ENCODE data around the gene HTT-AS. TPM values are rescaled to one million over a fixed set of nuclear protein-coding genes. Genes with fewer than 3 reads are reported as not detected.

The HTT-AS gene
- total RNA-seq, 1 experiment from 2014 or later: not detected

GRCh38 chr4:3111461-3111860, 37.1 kb upstream of the HTT-AS start:
- Mint-ChIP-seq H3K4me1 (ENCODE audit: low read depth, unreplicated experiment) (no peaks in the 10 kb centered on the region), H3K4me3 (ENCODE audit: low read depth, unreplicated experiment) (no peak overlapping the region), H3K36me3 (ENCODE audit: insufficient read depth, unreplicated experiment) (no peaks in the 10 kb centered on the region), H3K9me3 (ENCODE audit: low read depth, unreplicated experiment) (no peaks in the 10 kb centered on the region), H3K27me3 (ENCODE audit: unreplicated experiment) (no peaks in the 10 kb centered on the region), H3K27ac (ENCODE audit: unreplicated experiment) (no peak overlapping the region)
- CTCF ChIA-PET: no interaction called here
- intact Hi-C loops (cut with micrococcal nuclease; ENCODE audit: unreplicated experiment): no loop called here
- DNase-seq: no peak
- no TSS peak for BruUV-seq (replicated peaks)
- no peak for TF ChIP-seq CTCF (IDR thresholded peaks at IDR 0.05; ENCODE audit: unreplicated experiment)

- Mint-ChIP-seq H3K27me3 (ENCODE audit: unreplicated experiment) (no peaks in the 10 kb centered on the region), H3K4me1 (ENCODE audit: low read depth, unreplicated experiment) (no peaks in the 10 kb centered on the region), H3K36me3 (ENCODE audit: insufficient read depth, unreplicated experiment) (no peaks in the 10 kb centered on the region), H3K27ac (ENCODE audit: unreplicated experiment) (no peak overlapping the region), H3K9me3 (ENCODE audit: low read depth, unreplicated experiment) (no peaks in the 10 kb centered on the region), H3K4me3 (ENCODE audit: low read depth, unreplicated experiment) (no peak overlapping the region)
- intact Hi-C loops (cut with micrococcal nuclease; ENCODE audit: unreplicated experiment): no loop called here
- no peak for TF ChIP-seq CTCF (IDR thresholded peaks at IDR 0.05; ENCODE audit: unreplicated experiment)
- no peak for DNase-seq
- CTCF ChIA-PET: no interaction called here
- BruUV-seq (replicated peaks): no TSS peak
Observed at GRCh38 chr4:3108211-3108610, 33.9 kb upstream of the HTT-AS start.

- Mint-ChIP-seq H3K4me1 (ENCODE audit: low read depth, unreplicated experiment) (no peaks in the 10 kb centered on the region), H3K36me3 (ENCODE audit: insufficient read depth, unreplicated experiment) (no peaks in the 10 kb centered on the region), H3K27me3 (ENCODE audit: unreplicated experiment) (no peaks in the 10 kb centered on the region), H3K9me3 (ENCODE audit: low read depth, unreplicated experiment) (no peaks in the 10 kb centered on the region), H3K27ac (ENCODE audit: unreplicated experiment) (no peak overlapping the region), H3K4me3 (ENCODE audit: low read depth, unreplicated experiment) (no peak overlapping the region)
- BruUV-seq (replicated peaks): no TSS peak
- TF ChIP-seq CTCF (IDR thresholded peaks at IDR 0.05; ENCODE audit: unreplicated experiment): no peak
- intact Hi-C loops (cut with micrococcal nuclease; ENCODE audit: unreplicated experiment): loop anchor here (2.0 kb wide), 1 partner anchor 29 kb away; no protein-coding TSS in a partner anchor
- no peak for DNase-seq
- CTCF ChIA-PET: no interaction called here
Observed at GRCh38 chr4:3107691-3108121, 33.4 kb upstream of the HTT-AS start.

- Mint-ChIP-seq H3K27me3 (ENCODE audit: unreplicated experiment) (no peaks in the 10 kb centered on the region), H3K4me1 (ENCODE audit: low read depth, unreplicated experiment) (no peaks in the 10 kb centered on the region), H3K4me3 (ENCODE audit: low read depth, unreplicated experiment) (no peak overlapping the region), H3K9me3 (ENCODE audit: low read depth, unreplicated experiment) (no peaks in the 10 kb centered on the region), H3K27ac (ENCODE audit: unreplicated experiment) (no peak overlapping the region), H3K36me3 (ENCODE audit: insufficient read depth, unreplicated experiment) (no peaks in the 10 kb centered on the region)
- CTCF ChIA-PET: interaction anchor here (0.6 kb wide), 1 partner anchor 98 kb away, joined by 3 read pairs; no protein-coding TSS in a partner anchor
- DNase-seq: no peak
- intact Hi-C loops (cut with micrococcal nuclease; ENCODE audit: unreplicated experiment): loop anchor here (2.0 kb wide), 1 partner anchor 30 kb away; no protein-coding TSS in a partner anchor
- no TSS peak for BruUV-seq (replicated peaks)
- no peak for TF ChIP-seq CTCF (IDR thresholded peaks at IDR 0.05; ENCODE audit: unreplicated experiment)
Observed at GRCh38 chr4:3107271-3107670, 32.9 kb upstream of the HTT-AS start.
